Measurements from ENCODE around the gene TEX38. TPM values are rescaled to one million over a fixed set of nuclear protein-coding genes. Genes with fewer than 3 reads are reported as not detected.
A peak's percentile ranks its signal among the peaks of the same experiment; 100 is the strongest.

TEX38 gene
- total RNA-seq, 1 donor from 2014 or later, result not detected

DNA sequence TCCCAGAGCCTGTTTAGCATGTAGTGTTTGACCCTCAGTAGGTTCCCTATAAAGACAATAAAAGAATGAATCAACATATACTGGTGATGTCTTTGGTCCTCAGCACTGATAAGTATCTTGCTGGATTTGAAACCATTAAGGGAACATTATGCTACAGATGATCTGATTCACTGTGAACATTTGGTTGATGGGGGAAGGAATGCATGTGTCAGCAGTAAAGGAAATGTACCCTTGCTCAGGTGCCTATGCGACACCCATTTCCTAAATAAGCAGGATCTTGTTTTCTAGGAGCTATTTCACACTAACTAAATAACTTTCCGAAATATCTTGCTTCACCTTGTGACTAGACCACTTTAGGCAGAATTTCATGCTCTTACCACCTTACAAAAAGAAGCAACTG lies 13.0 kb downstream of the TEX38 start:
- no peaks in the 10 kb centered on the region for H3K9me3 Mint-ChIP-seq (ENCODE audit: unreplicated experiment)
- H3K27ac Mint-ChIP-seq (ENCODE audit: unreplicated experiment), result no peak overlapping the region
- no peak for DNase-seq (ENCODE audit: low spot score)
- TF ChIP-seq, protein P1, sequence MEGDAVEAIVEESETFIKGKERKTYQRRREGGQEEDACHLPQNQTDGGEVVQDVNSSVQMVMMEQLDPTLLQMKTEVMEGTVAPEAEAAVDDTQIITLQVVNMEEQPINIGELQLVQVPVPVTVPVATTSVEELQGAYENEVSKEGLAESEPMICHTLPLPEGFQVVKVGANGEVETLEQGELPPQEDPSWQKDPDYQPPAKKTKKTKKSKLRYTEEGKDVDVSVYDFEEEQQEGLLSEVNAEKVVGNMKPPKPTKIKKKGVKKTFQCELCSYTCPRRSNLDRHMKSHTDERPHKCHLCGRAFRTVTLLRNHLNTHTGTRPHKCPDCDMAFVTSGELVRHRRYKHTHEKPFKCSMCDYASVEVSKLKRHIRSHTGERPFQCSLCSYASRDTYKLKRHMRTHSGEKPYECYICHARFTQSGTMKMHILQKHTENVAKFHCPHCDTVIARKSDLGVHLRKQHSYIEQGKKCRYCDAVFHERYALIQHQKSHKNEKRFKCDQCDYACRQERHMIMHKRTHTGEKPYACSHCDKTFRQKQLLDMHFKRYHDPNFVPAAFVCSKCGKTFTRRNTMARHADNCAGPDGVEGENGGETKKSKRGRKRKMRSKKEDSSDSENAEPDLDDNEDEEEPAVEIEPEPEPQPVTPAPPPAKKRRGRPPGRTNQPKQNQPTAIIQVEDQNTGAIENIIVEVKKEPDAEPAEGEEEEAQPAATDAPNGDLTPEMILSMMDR (IDR thresholded peaks at IDR 0.05; ENCODE audit: unreplicated experiment), result no peak
- no peaks in the 10 kb centered on the region for H3K27me3 Mint-ChIP-seq (ENCODE audit: unreplicated experiment)
- no peak overlapping the region for H3K4me3 Mint-ChIP-seq (ENCODE audit: unreplicated experiment)
- peaks cover 32% of the 10 kb centered on the region for H3K4me1 Mint-ChIP-seq (ENCODE audit: unreplicated experiment)
- H3K36me3 Mint-ChIP-seq (ENCODE audit: low read depth, unreplicated experiment), result peaks cover 76% of the 10 kb centered on the region

DNA sequence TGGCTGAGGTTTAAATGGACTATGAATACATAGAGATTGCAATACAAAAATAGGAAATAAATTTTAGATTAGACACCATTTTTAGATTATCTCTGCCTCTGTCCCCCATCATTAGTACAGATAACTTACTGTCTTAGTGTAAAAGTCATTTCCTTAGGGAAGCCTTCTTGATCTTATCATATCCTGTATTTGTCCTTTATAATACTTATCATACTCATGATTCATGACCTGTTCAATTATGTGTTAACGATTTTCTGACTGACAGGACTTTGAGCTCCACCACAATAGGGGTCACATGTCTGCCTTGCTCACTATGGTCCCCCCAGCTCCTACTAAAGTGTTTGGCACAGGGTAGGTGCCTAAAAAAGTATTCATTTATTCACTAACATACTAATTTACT lies 14.6 kb downstream of the TEX38 start:
- no peaks in the 10 kb centered on the region for H3K9me3 Mint-ChIP-seq (ENCODE audit: unreplicated experiment)
- peaks cover 37% of the 10 kb centered on the region for H3K4me1 Mint-ChIP-seq (ENCODE audit: unreplicated experiment)
- peaks cover 75% of the 10 kb centered on the region for H3K36me3 Mint-ChIP-seq (ENCODE audit: low read depth, unreplicated experiment)
- H3K27ac Mint-ChIP-seq (ENCODE audit: unreplicated experiment), result no peak overlapping the region
- H3K4me3 Mint-ChIP-seq (ENCODE audit: unreplicated experiment), result no peak overlapping the region
- TF ChIP-seq, protein P1 (IDR thresholded peaks at IDR 0.05; ENCODE audit: unreplicated experiment), result no peak
- H3K27me3 Mint-ChIP-seq (ENCODE audit: unreplicated experiment), result no peaks in the 10 kb centered on the region
- DNase-seq (ENCODE audit: low spot score), result no peak

- H3K9me3 Mint-ChIP-seq (ENCODE audit: unreplicated experiment), result no peaks in the 10 kb centered on the region
Measured at GRCh38 chr1:46687093-46687659, 15.5 kb downstream of the TEX38 start.

GRCh38 chr1:46687921-46688509 lies 16.4 kb downstream of the TEX38 start:
- Mint-ChIP-seq H3K4me3 (ENCODE audit: unreplicated experiment) (peak overlapping the region; percentile 7), H3K4me1 (ENCODE audit: unreplicated experiment) (peaks cover 31% of the 10 kb centered on the region), H3K9me3 (ENCODE audit: unreplicated experiment) (no peaks in the 10 kb centered on the region), H3K27ac (ENCODE audit: unreplicated experiment) (peak overlapping the region; percentile 49), H3K36me3 (ENCODE audit: low read depth, unreplicated experiment) (peaks cover 73% of the 10 kb centered on the region), H3K27me3 (ENCODE audit: unreplicated experiment) (no peaks in the 10 kb centered on the region)
- TF ChIP-seq, protein P1 (IDR thresholded peaks at IDR 0.05; ENCODE audit: unreplicated experiment), result no peak
- no peak for DNase-seq (ENCODE audit: low spot score)

More at GRCh38 chr1:46687093-46687659, 15.5 kb downstream of the TEX38 start:
- no peak for DNase-seq (ENCODE audit: low spot score)
- TF ChIP-seq, protein P1 (IDR thresholded peaks at IDR 0.05; ENCODE audit: unreplicated experiment), result no peak
- Mint-ChIP-seq H3K27me3 (ENCODE audit: unreplicated experiment) (no peaks in the 10 kb centered on the region), H3K4me3 (ENCODE audit: unreplicated experiment) (peak overlapping the region; percentile 43), H3K36me3 (ENCODE audit: low read depth, unreplicated experiment) (peaks cover 74% of the 10 kb centered on the region), H3K27ac (ENCODE audit: unreplicated experiment) (no peak overlapping the region), H3K4me1 (ENCODE audit: unreplicated experiment) (peaks cover 36% of the 10 kb centered on the region)

- H3K27ac Mint-ChIP-seq (ENCODE audit: unreplicated experiment), result peak overlapping the region; percentile 49
Measured at GRCh38 chr1:46689356-46689755, 17.7 kb downstream of the TEX38 start.

More at GRCh38 chr1:46689356-46689755, 17.7 kb downstream of the TEX38 start:
- peaks cover 22% of the 10 kb centered on the region for H3K4me1 Mint-ChIP-seq (ENCODE audit: unreplicated experiment)
- TF ChIP-seq, protein P1 (IDR thresholded peaks at IDR 0.05; ENCODE audit: unreplicated experiment), result no peak
- no peaks in the 10 kb centered on the region for H3K9me3 Mint-ChIP-seq (ENCODE audit: unreplicated experiment)
- peak overlapping the region; percentile 81 for H3K4me3 Mint-ChIP-seq (ENCODE audit: unreplicated experiment)
- no peaks in the 10 kb centered on the region for H3K27me3 Mint-ChIP-seq (ENCODE audit: unreplicated experiment)
- peaks cover 59% of the 10 kb centered on the region for H3K36me3 Mint-ChIP-seq (ENCODE audit: low read depth, unreplicated experiment)
- DNase-seq (ENCODE audit: low spot score), result no peak
